SK-N-SH (cell line): Measurements from ENCODE around the gene HMGB1. TPM values are rescaled to one million over a fixed set of nuclear protein-coding genes. Genes with fewer than 3 reads are reported as not detected.

Experiments
- CTCF ChIA-PET: fragments of 300-600, 350-600 bp; formaldehyde crosslinking; extraction: SDS; loops from one replicate; lab custom pipeline; 2021; lab: Yijun Ruan, JAX
- POLR2A ChIA-PET: fragments of 350-600 bp; sonication (Branson Sonifier 250); formaldehyde crosslinking; extraction: SDS; loops from one replicate; lab custom pipeline; 2020; ENCODE audit warnings: antibody characterized with exemption, inconsistent platforms; lab: Yijun Ruan, JAX
- DNase-seq: peaks from one replicate; pipeline ENCODE4 v3.0.0; 2012
- H2AFZ ChIP-seq: fragments of 200-600 bp; sonication (generic); 2 replicates; pipeline ENCODE4 v1.8.1; 2016; ENCODE audit warnings: antibody characterized with exemption, mild to moderate bottlenecking, low read depth
- H3F3A ChIP-seq: fragments of 200-600 bp; sonication (generic); replicated peaks from 2 replicates; pipeline ENCODE3; 2016; ENCODE audit warnings: antibody characterized with exemption, mild to moderate bottlenecking; ENCODE audit not compliant: insufficient read depth
- H3K27ac ChIP-seq, 2 experiments: fragments of 200-500 bp in 1 of 2; fragments of 200-600 bp in 1 of 2; sonication (Bioruptor generic) in 1 of 2; sonication (generic), shearing (Covaris generic) in 1 of 2; 2 replicates each; pipeline versions ENCODE4 v1.5.1 to v1.6.1; 2014 to 2016; ENCODE audit warnings: low read depth in 2 of 2, inconsistent platforms in 1 of 2, low read length in 1 of 2, mild to moderate bottlenecking in 1 of 2, mixed read lengths in 1 of 2
- H3K27me3 ChIP-seq: fragments of 200-600 bp; sonication (generic), shearing (Covaris generic); 2 replicates; pipeline ENCODE4 v1.6.1; 2016; ENCODE audit warnings: mixed run types; ENCODE audit not compliant: insufficient read depth
- H3K36me3 ChIP-seq, 2 experiments: fragments of 200-500 bp in 1 of 2; fragments of 200-600 bp in 1 of 2; sonication (Bioruptor generic) in 1 of 2; sonication (generic) in 1 of 2; replicated peaks in 1 of 2; 2 replicates each; pipeline versions ENCODE3 to v1.5.1; 2014 to 2016; ENCODE audit warnings: low read length in 1 of 2, mild to moderate bottlenecking in 1 of 2; ENCODE audit not compliant: insufficient read depth in 2 of 2, control insufficient read depth in 1 of 2
- H3K4me1 ChIP-seq, 2 experiments: fragments of 200-500 bp in 1 of 2; fragments of 200-600 bp in 1 of 2; sonication (Bioruptor generic) in 1 of 2; sonication (generic), shearing (Covaris generic) in 1 of 2; 2 replicates each; pipeline versions ENCODE4 v1.5.1 to v1.6.1; 2014 to 2016; ENCODE audit warnings: low read depth in 1 of 2, low read length in 1 of 2, mixed run types in 1 of 2; ENCODE audit not compliant: insufficient read depth in 2 of 2, control insufficient read depth in 1 of 2
- H3K4me2 ChIP-seq: fragments of 200-600 bp; sonication (generic), shearing (Covaris generic); 2 replicates; pipeline ENCODE4 v1.6.1; 2017; ENCODE audit warnings: mixed run types
- H3K4me3 ChIP-seq, 2 experiments: fragments of 200-500 bp in 1 of 2; fragments of 200-600 bp in 1 of 2; sonication (Bioruptor generic) in 1 of 2; sonication (generic), shearing (Covaris generic) in 1 of 2; 2 replicates each; pipeline versions ENCODE4 v1.5.1 to v1.8.1; 2014 to 2016; ENCODE audit warnings: low read depth in 2 of 2, inconsistent platforms in 1 of 2, low read length in 1 of 2, mild to moderate bottlenecking in 1 of 2, mixed read lengths in 1 of 2, moderate library complexity in 1 of 2
- H3K79me2 ChIP-seq: fragments of 200-600 bp; sonication (generic); 2 replicates; pipeline ENCODE4 v1.8.1; 2017; ENCODE audit warnings: mild to moderate bottlenecking; ENCODE audit not compliant: insufficient read depth
- H3K9ac ChIP-seq: fragments of 200-600 bp; sonication (generic); 2 replicates; pipeline ENCODE4 v1.6.1; 2017; ENCODE audit warnings: mixed run types
- H3K9me2 ChIP-seq: fragments of 200-600 bp; sonication (generic); 2 replicates; pipeline ENCODE4 v1.6.1; 2017; ENCODE audit warnings: mixed run types
- H3K9me3 ChIP-seq: fragments of 200-600 bp; sonication (generic); 2 replicates; pipeline ENCODE4 v1.6.1; 2017; ENCODE audit warnings: mixed run types, mild to moderate bottlenecking, moderate library complexity
- H4K20me1 ChIP-seq: fragments of 200-600 bp; sonication (generic); 2 replicates; pipeline ENCODE4 v1.6.1; 2017; ENCODE audit warnings: mild to moderate bottlenecking, mixed run types; ENCODE audit not compliant: insufficient read depth
- CHD2 ChIP-seq: fragments of 150-350 bp; IDR thresholded peaks from 2 replicates; pipeline ENCODE4 v1.6.1; 2018; ENCODE audit warnings: low read length; ENCODE audit not compliant: partially characterized antibody
- CTCF ChIP-seq: fragments of 200-600 bp; sonication (generic); IDR thresholded peaks from 2 replicates; pipeline ENCODE4 v1.6.1; 2017; ENCODE audit warnings: antibody characterized with exemption, mild to moderate bottlenecking, moderate library complexity
- ELF1 ChIP-seq: IDR thresholded peaks from 2 replicates; pipeline ENCODE4 v1.4.0; 2012
- EP300 ChIP-seq, 2 experiments: IDR thresholded peaks; 2 replicates each; pipeline versions ENCODE4 v1.4.0 to v1.6.1; 2012; ENCODE audit warnings: borderline replicate concordance in 1 of 2, low read depth in 1 of 2, low read length in 1 of 2
- FOXJ3 ChIP-seq: sonication (generic); formaldehyde crosslinking; IDR thresholded peaks from 2 replicates; pipeline ENCODE4 v1.5.1; 2020; ENCODE audit warnings: mild to moderate bottlenecking, missing genetic modification reagents
- GABPA ChIP-seq: IDR thresholded peaks from 2 replicates; pipeline ENCODE4 v1.4.0; 2012; ENCODE audit warnings: low read depth, mild to moderate bottlenecking
- GATA2 ChIP-seq: sonication (generic); formaldehyde crosslinking; IDR thresholded peaks from 2 replicates; pipeline ENCODE4 v1.5.0; 2020; ENCODE audit warnings: mild to moderate bottlenecking, missing genetic modification reagents
- JUND ChIP-seq: IDR thresholded peaks from 2 replicates; pipeline ENCODE4 v1.4.0; 2012
- MAX ChIP-seq: IDR thresholded peaks from 2 replicates; pipeline ENCODE4 v1.4.0; 2012; ENCODE audit warnings: low read depth
- MXI1 ChIP-seq: IDR thresholded peaks from 2 replicates; pipeline ENCODE4 v1.6.1; 2012; ENCODE audit warnings: mild to moderate bottlenecking, low read depth, low read length, improper control_type of control experiment
- NFIC ChIP-seq: IDR thresholded peaks from 2 replicates; pipeline ENCODE4 v1.4.0; 2012; ENCODE audit warnings: borderline replicate concordance
- RCOR1 ChIP-seq: fragments of 150-350 bp; IDR thresholded peaks from 2 replicates; pipeline ENCODE4 v1.6.1; 2017; ENCODE audit warnings: antibody characterized with exemption, low read length
- RFX5 ChIP-seq: IDR thresholded peaks from 2 replicates; pipeline ENCODE4 v1.6.1; 2012; ENCODE audit warnings: mild to moderate bottlenecking, improper control_type of control experiment, low read length
- SIN3A ChIP-seq: IDR thresholded peaks from 2 replicates; pipeline ENCODE4 v1.6.1; 2012; ENCODE audit warnings: low read depth, mild to moderate bottlenecking, low read length, moderate library complexity, borderline replicate concordance
- SMC3 ChIP-seq: IDR thresholded peaks from 2 replicates; pipeline ENCODE4 v1.6.1; 2012; ENCODE audit warnings: low read depth, low read length, improper control_type of control experiment
- TCF12 ChIP-seq: IDR thresholded peaks from 2 replicates; pipeline ENCODE4 v1.4.0; 2012
- TEAD4 ChIP-seq: IDR thresholded peaks from 2 replicates; pipeline ENCODE4 v1.4.0; 2012; ENCODE audit warnings: mild to moderate bottlenecking, borderline replicate concordance; ENCODE audit not compliant: insufficient read depth
- USF1 ChIP-seq: IDR thresholded peaks from 2 replicates; pipeline ENCODE4 v1.4.0; 2012; ENCODE audit warnings: low read depth, borderline replicate concordance
- USF2 ChIP-seq: fragments of 150-350 bp; IDR thresholded peaks from 2 replicates; pipeline ENCODE4 v1.6.1; 2017; ENCODE audit warnings: antibody characterized with exemption, low read length, low read depth, borderline replicate concordance
- WGBS: methylation state at CpG from one replicate; pipeline ENCODE4 v1.1.6; 2017; ENCODE audit warnings: low lambda C conversion rate; 5-methylcytosine and 5-hydroxymethylcytosine counted together
- polyA plus RNA-seq, 3 experiments: library from polyadenylated mRNA; depleted of rRNA; stranded (reverse); fragments of >200 nt; gene quantifications; 2 replicates each; pipeline ENCODE4 v1.2.3, GENCODE V29; 2012

The HMGB1 gene
- polyA plus RNA-seq, 1 of the 3 experiments (the other 2 are of a cell fraction), result 166 TPM

GRCh38 chr13:30456290-30456689, 9.4 kb downstream of the HMGB1 start:
- H3K9me2 ChIP-seq, result no peaks in the 10 kb centered on the region
- H3K4me1 ChIP-seq, result no peaks in the 10 kb centered on the region
- ChIA-PET POLR2A (interaction anchor here (0.8 to 0.9 kb wide), 2 partner anchors 9 to 324 kb away, joined by 3 read pairs; partner anchors contain the start of gene HMGB1), CTCF (interaction anchor here (1.4 to 1.6 kb wide), 2 partner anchors 8 to 324 kb away, joined by 4 to 5 read pairs; no protein-coding TSS in a partner anchor)
- no peaks in the 10 kb centered on the region for H3K9me3 ChIP-seq
- H3K4me2 ChIP-seq, result no peak overlapping the region
- no peak overlapping the region for H2AFZ ChIP-seq
- no peak overlapping the region for H3K4me3 ChIP-seq
- 97% methylated on average over 3 of the region's 3 CpGs for WGBS
- peaks cover 10% of the 10 kb centered on the region for H3K79me2 ChIP-seq
- no peak overlapping the region for H3K27ac ChIP-seq
- H3K9ac ChIP-seq, result no peak overlapping the region
- no peaks in the 10 kb centered on the region; the same call in 1 of the 2 replicates for H4K20me1 ChIP-seq
- TF ChIP-seq RFX5 (no peak), SMC3 (no peak), CTCF (no peak), USF1 (no peak), RCOR1 (no peak), TCF12 (no peak), GABPA (no peak), CHD2 (no peak), MAX (no peak), EP300 (IDR thresholded peaks at IDR 0.05; ENCODE audit: borderline replicate concordance in 1 of 2, low read depth in 1 of 2, low read length in 1 of 2) (no peak), ELF1 (no peak), FOXJ3 (CRISPR knock-in tag) (no peak), TEAD4 (no peak), MXI1 (no peak), USF2 (no peak), GATA2 (no peak), JUND (no peak), NFIC (no peak), SIN3A (no peak)
- H3K27me3 ChIP-seq, result no peaks in the 10 kb centered on the region
- DNase-seq, result no peak
- peaks cover 49% of the 10 kb centered on the region for H3F3A ChIP-seq
- H3K36me3 ChIP-seq, result peaks cover 13 to 23% of the 10 kb centered on the region in 2 experiments
